22Rv1 (cell line): ENCODE data around the gene SPATA6.

Experiments used
- ZFX ChIP-seq: fragments of 450-650 bp; IDR thresholded peaks from 2 replicates; pipeline ENCODE4 v1.6.1; 2017; ENCODE audit warnings: antibody characterized with exemption, borderline replicate concordance
- TF ChIP-seq, protein P1 (sequence below): fragments of 450-650 bp; IDR thresholded peaks from 2 replicates; pipeline ENCODE4 v1.5.1; 2017; ENCODE audit warnings: mild to moderate bottlenecking

DNA sequence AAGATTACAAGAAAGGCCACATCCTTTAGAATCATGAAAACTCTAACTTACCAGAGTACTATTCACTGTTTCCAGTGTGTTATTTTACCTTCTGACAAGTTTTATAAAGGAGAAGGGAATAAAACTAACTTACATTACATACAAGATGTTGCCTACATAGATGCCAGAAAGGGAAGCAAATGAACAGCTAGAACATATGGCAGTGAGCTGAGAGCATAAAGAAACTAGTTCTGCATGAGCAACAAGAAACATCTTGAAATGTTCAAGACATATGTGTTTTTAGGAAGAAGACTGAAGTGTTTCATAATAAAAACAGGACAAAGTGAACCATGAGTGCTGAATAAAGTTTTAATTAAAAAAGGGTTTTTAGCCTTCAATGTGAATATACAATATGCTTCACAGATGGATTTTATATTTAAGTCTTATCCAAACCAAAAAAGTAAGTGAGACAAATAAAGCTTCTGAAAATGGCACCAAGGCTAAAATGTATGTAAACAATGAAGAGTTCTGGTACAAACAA lies 210.1 kb downstream of the SPATA6 start:
- TF ChIP-seq, protein P1, sequence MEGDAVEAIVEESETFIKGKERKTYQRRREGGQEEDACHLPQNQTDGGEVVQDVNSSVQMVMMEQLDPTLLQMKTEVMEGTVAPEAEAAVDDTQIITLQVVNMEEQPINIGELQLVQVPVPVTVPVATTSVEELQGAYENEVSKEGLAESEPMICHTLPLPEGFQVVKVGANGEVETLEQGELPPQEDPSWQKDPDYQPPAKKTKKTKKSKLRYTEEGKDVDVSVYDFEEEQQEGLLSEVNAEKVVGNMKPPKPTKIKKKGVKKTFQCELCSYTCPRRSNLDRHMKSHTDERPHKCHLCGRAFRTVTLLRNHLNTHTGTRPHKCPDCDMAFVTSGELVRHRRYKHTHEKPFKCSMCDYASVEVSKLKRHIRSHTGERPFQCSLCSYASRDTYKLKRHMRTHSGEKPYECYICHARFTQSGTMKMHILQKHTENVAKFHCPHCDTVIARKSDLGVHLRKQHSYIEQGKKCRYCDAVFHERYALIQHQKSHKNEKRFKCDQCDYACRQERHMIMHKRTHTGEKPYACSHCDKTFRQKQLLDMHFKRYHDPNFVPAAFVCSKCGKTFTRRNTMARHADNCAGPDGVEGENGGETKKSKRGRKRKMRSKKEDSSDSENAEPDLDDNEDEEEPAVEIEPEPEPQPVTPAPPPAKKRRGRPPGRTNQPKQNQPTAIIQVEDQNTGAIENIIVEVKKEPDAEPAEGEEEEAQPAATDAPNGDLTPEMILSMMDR = no peak
- no peak for TF ChIP-seq ZFX
